GM12878 (cell line): ENCODE results near the gene RALGPS1. TPM values are rescaled to one million over a fixed set of nuclear protein-coding genes. Genes with fewer than 3 reads are reported as not detected.

Source experiments
- NBN ChIP-seq: fragments of 450-650 bp; IDR thresholded peaks from 2 replicates; pipeline ENCODE4 v1.6.1; 2016
- NKRF ChIP-seq: fragments of 450-650 bp; conservative IDR thresholded peaks from 2 replicates; pipeline ENCODE4 v1.6.1; 2017; ENCODE audit warnings: mild to moderate bottlenecking, moderate library complexity
- SKIL ChIP-seq: fragments of 450-650 bp; IDR thresholded peaks from 2 replicates; pipeline ENCODE4 v1.6.1; 2017; ENCODE audit warnings: mild to moderate bottlenecking, low read depth, inconsistent platforms; ENCODE audit not compliant: poor library complexity, severe bottlenecking
- SMC3 ChIP-seq: IDR thresholded peaks from 2 replicates; pipeline ENCODE4 v1.6.1; 2011; ENCODE audit warnings: low read length, improper control_type of control experiment, borderline replicate concordance
- SPI1 ChIP-seq: IDR thresholded peaks from 2 replicates; pipeline ENCODE4 v1.6.1; 2011; ENCODE audit warnings: low read depth, mild to moderate bottlenecking, low read length, moderate library complexity, borderline replicate concordance; ENCODE audit not compliant: insufficient read depth
- TARDBP ChIP-seq: IDR thresholded peaks from 2 replicates; pipeline ENCODE4 v1.6.1; 2016; ENCODE audit warnings: borderline replicate concordance
- TBL1XR1 ChIP-seq: IDR thresholded peaks from 2 replicates; pipeline ENCODE4 v1.6.1; 2012; ENCODE audit warnings: low read depth, low read length, improper control_type of control experiment
- polyA plus RNA-seq, 11 experiments: library from polyadenylated mRNA; depleted of rRNA in 4 of 11; unstranded in 6 of 11; stranded (reverse) in 5 of 11; fragments of >200 nt; fragmentation: Nextera tagmentation in 4 of 11; fragmentation: Illumina TruSeq in 1 of 11; extraction: Ambion mirVana in 4 of 11; extraction: Trizol in 1 of 11; gene quantifications; 1 replicate in 1 of 11; 2 replicates in 10 of 11; pipeline versions ENCODE4 v1.2.1 to v1.2.3, GENCODE V29; 2011 to 2016; ENCODE audit warnings: inconsistent platforms in 2 of 11, missing spikeins in 2 of 11, low read depth in 1 of 11
- total RNA-seq, 4 experiments: library from RNA; depleted of rRNA in 3 of 4; stranded (reverse); fragments of >200 nt in 3 of 4; fragmentation: Illumina TruSeq in 1 of 4; extraction: Trizol in 1 of 4; gene quantifications; 2 replicates each; pipeline versions ENCODE4 v1.2.1 to v1.2.3, GENCODE V29; 2013 to 2021
- TF ChIP-seq, protein P1 (sequence below): IDR thresholded peaks from 2 replicates; pipeline ENCODE4 v1.6.1; 2012; ENCODE audit warnings: low read depth, low read length, improper control_type of control experiment

The RALGPS1 gene
- total and polyA plus RNA-seq, 10 of the 15 experiments (the other 5 are each of a cell fraction or from before 2014, with no cell fraction given): 0.13 to 5.6 (median 2.7) TPM

DNA sequence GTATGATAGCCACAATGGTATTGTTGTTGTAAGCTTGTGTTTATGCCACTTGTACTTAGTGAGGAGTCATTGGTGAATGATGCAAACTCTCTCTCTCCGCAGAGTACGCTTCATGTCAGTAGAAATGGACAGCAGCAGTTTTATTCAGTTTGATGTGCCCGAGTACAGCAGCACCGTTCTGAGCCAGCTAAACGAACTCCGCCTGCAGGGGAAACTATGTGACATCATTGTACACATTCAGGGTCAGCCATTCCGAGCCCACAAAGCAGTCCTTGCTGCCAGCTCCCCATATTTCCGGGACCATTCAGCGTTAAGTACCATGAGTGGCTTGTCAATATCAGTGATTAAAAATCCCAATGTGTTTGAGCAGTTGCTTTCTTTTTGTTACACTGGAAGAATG lies 35.3 kb upstream of the RALGPS1 start (continued):
- no peak for TF ChIP-seq NKRF
- TF ChIP-seq, protein P1, sequence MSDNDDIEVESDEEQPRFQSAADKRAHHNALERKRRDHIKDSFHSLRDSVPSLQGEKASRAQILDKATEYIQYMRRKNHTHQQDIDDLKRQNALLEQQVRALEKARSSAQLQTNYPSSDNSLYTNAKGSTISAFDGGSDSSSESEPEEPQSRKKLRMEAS: no peak
- no peak for TF ChIP-seq SKIL
- no peak for TF ChIP-seq SPI1
- no peak for TF ChIP-seq TARDBP
- no peak for TF ChIP-seq SMC3
- TF ChIP-seq TBL1XR1: no peak
- no peak for TF ChIP-seq NBN
